GM19238 (cell line): ENCODE measurements around the gene SLC6A7.

Source experiments
- DNase-seq: peaks from one replicate; pipeline ENCODE4 v3.0.0; 2011; ENCODE audit warnings: low spot score; ENCODE audit not compliant: insufficient read length

The SLC6A7 gene

GRCh38 chr5:150155258-150156026 lies 34.4 kb upstream of the SLC6A7 start, which contains the start of gene PDGFRB:
PDGFRB (minus strand) TSS chr5:150155845; CDS start chr5:150137047, 18,798 bp downstream.
- DNase-seq = peak; percentile 74

GRCh38 chr5:150156027-150156368 lies 33.9 kb upstream of the SLC6A7 start:
- no peak for DNase-seq

- no peak for DNase-seq
Measured at GRCh38 chr5:150156540-150156939, 33.3 kb upstream of the SLC6A7 start.

- DNase-seq = no peak
Measured at GRCh38 chr5:150157168-150157567, 32.7 kb upstream of the SLC6A7 start.

- no peak for DNase-seq
Measured at GRCh38 chr5:150158170-150158949, 31.5 kb upstream of the SLC6A7 start.

- DNase-seq = no peak
Measured at GRCh38 chr5:150159031-150159430, 30.8 kb upstream of the SLC6A7 start.

GRCh38 chr5:150159741-150160179 lies 30.1 kb upstream of the SLC6A7 start:
- peak; percentile 35 for DNase-seq

GRCh38 chr5:150160448-150161081 lies 29.3 kb upstream of the SLC6A7 start:
- DNase-seq = no peak

GRCh38 chr5:150161242-150162141 lies 28.4 kb upstream of the SLC6A7 start:
- peak; percentile 80 for DNase-seq

GRCh38 chr5:150162142-150162513 lies 27.7 kb upstream of the SLC6A7 start:
- no peak for DNase-seq

GRCh38 chr5:150163035-150163434 lies 26.8 kb upstream of the SLC6A7 start:
- no peak for DNase-seq

GRCh38 chr5:150163547-150164059 lies 26.3 kb upstream of the SLC6A7 start:
- DNase-seq = no peak

- DNase-seq = no peak
Measured at GRCh38 chr5:150164211-150164980, 25.5 kb upstream of the SLC6A7 start.

GRCh38 chr5:150166037-150166649 lies 23.7 kb upstream of the SLC6A7 start:
- DNase-seq = no peak

- DNase-seq = no peak
Measured at GRCh38 chr5:150166650-150167511, 23.0 kb upstream of the SLC6A7 start, which contains the start of gene CDX1. CDX1 (plus strand) TSS chr5:150166778; CDS start chr5:150166877, 99 bp downstream.

- DNase-seq = no peak
Measured at GRCh38 chr5:150167512-150167850, 22.4 kb upstream of the SLC6A7 start.

GRCh38 chr5:150167908-150168307 lies 22.0 kb upstream of the SLC6A7 start:
- no peak for DNase-seq

- no peak for DNase-seq
Measured at GRCh38 chr5:150168864-150169263, 21.0 kb upstream of the SLC6A7 start.

GRCh38 chr5:150172145-150172544 lies 17.7 kb upstream of the SLC6A7 start:
- no peak for DNase-seq
